ENCODE measurements around the gene CHD9NB.
A peak's percentile ranks its signal among the peaks of the same experiment; 100 is the strongest.
"Not testable (repeated sequence)": the region's sequence is repeated elsewhere in the genome, so short reads cannot be mapped to it uniquely, and the experiment has no call there.

The CHD9NB gene

DNA sequence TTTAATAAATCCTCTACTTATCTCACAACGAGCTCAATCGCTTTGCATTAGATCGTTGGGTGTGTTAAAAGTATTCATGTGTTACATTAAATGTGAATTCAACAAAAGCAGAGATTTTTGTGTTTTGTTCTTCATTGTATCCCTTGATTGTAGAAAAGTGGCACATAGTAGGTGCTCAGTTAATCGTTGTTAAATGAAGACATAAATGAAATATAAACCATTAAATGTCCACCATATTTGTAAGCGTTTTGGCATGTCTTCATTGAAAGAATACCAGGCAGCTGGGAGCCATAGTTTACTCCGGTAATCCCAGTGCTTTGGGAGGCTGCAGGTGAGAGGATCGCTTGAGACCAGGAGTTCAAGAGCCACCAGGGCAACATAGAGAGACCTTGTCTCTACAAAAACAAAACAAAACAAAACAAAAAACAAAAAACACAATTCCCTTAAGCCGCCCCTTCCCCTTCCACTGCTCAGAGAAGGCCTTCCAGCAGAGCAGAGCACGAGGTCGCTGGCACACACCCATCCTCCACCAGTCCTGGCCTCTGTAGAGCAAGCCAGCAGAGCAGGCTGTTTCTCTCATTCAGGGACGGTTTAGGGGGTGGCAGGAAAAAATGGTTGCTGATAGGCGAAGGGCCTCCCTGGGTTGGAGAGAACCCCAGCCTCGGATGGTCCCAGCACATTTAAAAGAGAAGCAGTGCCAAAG lies 1.4 kb upstream of the CHD9NB start:
- H3K27ac ChIP-seq, result peak overlapping the region; percentile 48
- DNase-seq, result no peak

GRCh38 chr16:53051255-53051654 lies 1.4 kb downstream of the CHD9NB start:
- not testable (repeated sequence) for H3K27ac ChIP-seq; H3K4me3 ChIP-seq (ENCODE audit: low read depth, low read length); DNase-seq; H3K27me3 ChIP-seq (ENCODE audit: insufficient read depth, low read depth, severe bottlenecking); H3K9me3 ChIP-seq (ENCODE audit: severe bottlenecking); H3K36me3 ChIP-seq

More for the DNA sequence above, 1.4 kb upstream of the CHD9NB start:
- TF ChIP-seq, protein P1, sequence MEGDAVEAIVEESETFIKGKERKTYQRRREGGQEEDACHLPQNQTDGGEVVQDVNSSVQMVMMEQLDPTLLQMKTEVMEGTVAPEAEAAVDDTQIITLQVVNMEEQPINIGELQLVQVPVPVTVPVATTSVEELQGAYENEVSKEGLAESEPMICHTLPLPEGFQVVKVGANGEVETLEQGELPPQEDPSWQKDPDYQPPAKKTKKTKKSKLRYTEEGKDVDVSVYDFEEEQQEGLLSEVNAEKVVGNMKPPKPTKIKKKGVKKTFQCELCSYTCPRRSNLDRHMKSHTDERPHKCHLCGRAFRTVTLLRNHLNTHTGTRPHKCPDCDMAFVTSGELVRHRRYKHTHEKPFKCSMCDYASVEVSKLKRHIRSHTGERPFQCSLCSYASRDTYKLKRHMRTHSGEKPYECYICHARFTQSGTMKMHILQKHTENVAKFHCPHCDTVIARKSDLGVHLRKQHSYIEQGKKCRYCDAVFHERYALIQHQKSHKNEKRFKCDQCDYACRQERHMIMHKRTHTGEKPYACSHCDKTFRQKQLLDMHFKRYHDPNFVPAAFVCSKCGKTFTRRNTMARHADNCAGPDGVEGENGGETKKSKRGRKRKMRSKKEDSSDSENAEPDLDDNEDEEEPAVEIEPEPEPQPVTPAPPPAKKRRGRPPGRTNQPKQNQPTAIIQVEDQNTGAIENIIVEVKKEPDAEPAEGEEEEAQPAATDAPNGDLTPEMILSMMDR (IDR thresholded peaks at IDR 0.05; ENCODE audit: low read depth, low read length), result no peak
- H3K4me3 ChIP-seq (ENCODE audit: low read depth, low read length), result peak overlapping the region; percentile 60
- H3K36me3 ChIP-seq, result no peaks in the 10 kb centered on the region
- no peaks in the 10 kb centered on the region for H3K9me3 ChIP-seq (ENCODE audit: severe bottlenecking)
- no peaks in the 10 kb centered on the region for H3K27me3 ChIP-seq (ENCODE audit: insufficient read depth, low read depth, severe bottlenecking)

DNA sequence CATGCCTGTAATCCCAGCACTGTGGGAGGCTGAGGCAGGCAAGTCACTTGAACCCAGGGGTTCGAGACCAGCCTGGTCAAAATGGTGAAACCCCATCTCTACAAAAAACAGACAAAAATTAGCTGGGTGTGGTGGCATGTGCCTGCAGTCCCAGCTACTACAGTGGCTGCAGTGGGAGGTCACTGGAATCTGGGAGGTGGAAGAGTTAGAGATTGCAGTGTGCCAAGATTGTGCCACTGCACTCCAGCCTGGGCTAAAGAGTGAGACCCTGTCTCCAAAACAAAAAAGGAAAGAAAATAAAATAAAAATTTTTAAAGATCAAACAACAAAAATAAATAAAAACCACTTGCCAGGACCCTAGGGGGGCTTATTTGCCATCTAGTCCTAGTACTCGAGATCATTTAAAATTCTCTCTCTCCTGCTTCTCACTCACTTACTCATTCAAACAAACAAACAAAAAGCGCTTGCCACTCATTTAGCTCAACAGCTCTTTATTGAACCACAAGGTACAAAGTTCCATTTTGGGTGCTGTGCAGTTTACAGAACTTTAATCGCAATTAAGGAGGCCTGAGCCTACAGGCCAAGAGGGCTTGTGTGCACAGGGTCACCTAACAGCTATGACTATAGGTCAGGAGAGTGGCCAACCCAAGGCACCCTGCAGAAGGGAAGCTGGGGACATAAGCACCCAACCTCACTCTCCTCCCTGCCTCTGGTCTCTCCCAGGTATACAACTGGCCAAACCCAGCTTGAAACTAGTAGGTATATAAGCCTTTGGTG lies 4.4 kb downstream of the CHD9NB start:
- no peak overlapping the region for H3K4me3 ChIP-seq (ENCODE audit: low read depth, low read length)
- H3K27me3 ChIP-seq (ENCODE audit: insufficient read depth, low read depth, severe bottlenecking), result no peaks in the 10 kb centered on the region
- no peak for DNase-seq
- H3K36me3 ChIP-seq, result no peaks in the 10 kb centered on the region
- H3K27ac ChIP-seq, result no peak overlapping the region
- H3K9me3 ChIP-seq (ENCODE audit: severe bottlenecking), result no peaks in the 10 kb centered on the region
- TF ChIP-seq, protein P1 (IDR thresholded peaks at IDR 0.05; ENCODE audit: low read depth, low read length), result no peak

DNA sequence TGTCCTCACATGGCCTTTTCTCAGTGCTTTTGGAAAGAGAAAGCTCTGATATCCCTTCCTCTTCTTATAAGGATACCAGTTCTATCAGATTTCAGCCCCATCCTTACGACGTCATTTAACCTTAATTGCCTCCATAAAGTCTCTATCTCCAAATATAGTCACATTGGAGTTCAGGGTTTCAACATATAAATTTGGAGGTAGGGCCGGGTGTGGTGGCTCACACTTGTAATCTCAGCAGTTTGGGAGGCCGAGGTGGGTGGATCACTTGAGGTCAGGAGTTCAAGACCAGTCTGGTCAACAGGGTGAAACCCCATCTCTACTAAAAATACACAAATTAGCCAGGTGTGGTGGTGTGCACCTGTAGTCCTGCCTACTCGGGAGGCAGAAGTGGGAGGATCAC lies 5.2 kb downstream of the CHD9NB start:
- not testable (repeated sequence) for H3K36me3 ChIP-seq; H3K27me3 ChIP-seq (ENCODE audit: insufficient read depth, low read depth, severe bottlenecking); H3K9me3 ChIP-seq (ENCODE audit: severe bottlenecking); H3K4me3 ChIP-seq (ENCODE audit: low read depth, low read length); DNase-seq; H3K27ac ChIP-seq

DNA sequence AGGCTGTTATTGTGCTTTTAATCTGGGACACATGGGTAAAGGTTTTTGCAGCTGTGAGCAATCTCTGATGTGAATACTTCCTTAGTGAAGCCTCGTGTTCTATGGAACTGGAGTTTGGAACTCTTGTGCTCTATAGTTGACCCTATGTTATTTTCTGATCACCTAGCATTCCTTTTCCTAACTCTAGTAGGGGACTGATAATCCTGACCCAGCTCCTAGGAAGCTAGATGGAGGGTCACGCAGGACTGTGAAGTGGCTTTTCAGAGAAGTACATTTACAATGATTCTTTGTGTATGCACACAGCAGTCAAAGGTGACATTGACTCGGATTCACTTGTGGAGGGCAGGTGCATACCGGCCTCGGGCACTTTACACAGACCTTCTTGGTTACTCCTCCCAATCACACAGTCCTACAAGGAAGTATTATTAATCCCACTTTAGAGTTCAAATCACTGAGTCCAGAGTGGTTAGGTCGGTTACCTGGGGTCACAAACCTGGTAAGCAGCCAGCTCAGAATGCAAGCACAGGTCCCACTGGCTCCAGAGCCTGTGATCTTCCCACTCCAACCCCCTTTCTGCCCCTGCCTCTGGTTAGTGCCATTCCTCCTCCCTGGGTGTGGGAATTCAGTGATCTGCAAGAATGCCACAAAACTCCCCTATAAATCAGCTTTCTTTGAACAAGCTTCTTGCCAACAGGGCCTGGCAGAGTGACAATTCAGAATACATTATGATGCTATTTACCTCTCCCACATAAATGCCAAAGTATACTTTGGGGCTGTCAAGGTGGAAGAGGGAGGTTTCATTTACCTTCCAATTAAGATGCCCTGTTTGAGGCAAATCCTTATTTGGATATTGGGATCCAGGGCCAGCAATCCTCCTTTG lies 7.1 kb downstream of the CHD9NB start:
- H3K27ac ChIP-seq, result no peak overlapping the region
- TF ChIP-seq, protein P1 (IDR thresholded peaks at IDR 0.05; ENCODE audit: low read depth, low read length), result no peak
- H3K4me3 ChIP-seq (ENCODE audit: low read depth, low read length), result no peak overlapping the region
- H3K9me3 ChIP-seq (ENCODE audit: severe bottlenecking), result no peaks in the 10 kb centered on the region
- H3K27me3 ChIP-seq (ENCODE audit: insufficient read depth, low read depth, severe bottlenecking), result no peaks in the 10 kb centered on the region
- H3K36me3 ChIP-seq, result no peaks in the 10 kb centered on the region
- DNase-seq, result no peak

GRCh38 chr16:53043986-53044601 lies 8.6 kb downstream of the CHD9NB start:
- H3K4me3 ChIP-seq (ENCODE audit: low read depth, low read length), result no peak overlapping the region
- DNase-seq, result no peak

More at GRCh38 chr16:53043986-53044601, 8.6 kb downstream of the CHD9NB start:
- Histone ChIP-seq H3K27ac (no peak overlapping the region), H3K36me3 (no peaks in the 10 kb centered on the region), H3K27me3 (ENCODE audit: insufficient read depth, low read depth, severe bottlenecking) (no peaks in the 10 kb centered on the region), H3K9me3 (ENCODE audit: severe bottlenecking) (no peaks in the 10 kb centered on the region)
- TF ChIP-seq, protein P1 (IDR thresholded peaks at IDR 0.05; ENCODE audit: low read depth, low read length), result no peak
